Posterior vena cava (tissue), 2 donors: ENCODE results near the gene TPCN2. TPM values are rescaled to one million over a fixed set of nuclear protein-coding genes. Genes with fewer than 3 reads are reported as not detected.

Experiments
- DNase-seq: peaks from one replicate; pipeline ENCODE4 v3.0.0-alpha.2; 2020; ENCODE audit warnings: low spot score
- intact Hi-C, 2 donors: fragments of 100-400 bp; cut with DNase I; formaldehyde crosslinking; loops; one replicate each; pipeline versions ENCODE4 v1.14.1 to v1.14.2; 2022 to 2023
- long read RNA-seq, 2 donors: library from polyadenylated mRNA; unstranded; transcript quantifications; one replicate each; pipeline ENCODE4 v2.0.0, GENCODE V29; 2020 to 2021
- total RNA-seq, 2 donors: library from RNA; stranded (reverse); fragmentation: NEBNext Ultra II Directional; extraction: Animal tissue kit (Norgen Biotek cat#: 25700); gene quantifications; one replicate each; pipeline ENCODE4 v1.2.1, GENCODE V29; 2021
- donor health status: DM: yes; HTN: yes; CAD: no.
- donor health status: DM: yes; HTN: yes; CAD: no.

Gene TPCN2
- total RNA-seq: 10 to 100 TPM; 24.8 to 25.4 TPM
- long read RNA-seq, donor 1, transcript TPCN2-201 (25 exons, 2,931 nt): major isoform, 5 of 20 reads
- long read RNA-seq, donor 1, partial matches to known transcripts: 3 of 20 reads
- long read RNA-seq, donor 1, other reads (novel, unspliced or antisense): 12 of 20 reads
- long read RNA-seq, donor 2, transcript TPCN2-201 (25 exons, 2,931 nt): major isoform, 20 of 60 reads
- long read RNA-seq, donor 2, partial matches to known transcripts: 6 of 60 reads
- long read RNA-seq, donor 2, other reads (novel, unspliced or antisense): 33 of 60 reads

DNA sequence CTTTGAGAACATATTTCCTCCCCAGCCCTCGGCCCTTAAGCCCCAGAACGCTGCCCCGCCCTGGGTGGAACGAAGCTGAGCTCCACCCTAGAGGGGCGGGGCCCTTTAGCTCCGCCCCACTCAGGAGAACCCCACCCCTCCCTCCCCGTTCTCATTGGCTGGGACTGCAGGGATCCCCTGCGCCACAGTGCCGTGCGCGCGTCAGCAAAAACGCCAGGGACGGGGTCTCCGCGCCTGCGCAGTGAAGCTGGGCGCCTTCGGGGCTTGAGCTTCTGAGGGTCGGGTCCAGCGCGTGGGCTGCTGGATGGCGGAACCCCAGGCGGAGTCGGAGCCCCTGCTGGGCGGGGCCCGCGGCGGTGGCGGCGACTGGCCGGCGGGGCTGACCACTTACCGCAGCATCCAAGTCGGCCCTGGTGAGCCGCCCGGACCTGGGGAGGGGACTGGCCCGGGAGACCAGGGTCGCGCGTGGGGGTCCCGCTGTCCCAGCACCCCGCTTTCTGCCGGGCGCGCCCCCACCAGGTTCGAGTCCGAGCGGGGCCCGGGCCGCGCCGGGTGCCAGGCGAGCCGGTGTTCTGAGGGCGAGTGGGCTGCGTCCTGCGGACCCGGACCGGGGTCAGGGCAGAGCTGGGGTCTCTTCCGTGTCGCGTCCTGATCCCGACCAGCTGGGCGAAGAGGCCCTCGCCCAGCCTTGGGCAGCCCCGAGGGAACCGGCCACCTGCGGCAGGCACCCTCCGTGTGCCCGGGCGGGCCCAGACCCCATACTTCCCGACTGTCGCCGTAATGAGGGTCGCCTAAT, at the start of gene TPCN2:
Gene TPCN2 (plus strand): TSS at position 239 of the 796 bp plus-strand sequence. CDS start 66 bp downstream, at position 305.
- DNase-seq: peak; percentile 97
- intact Hi-C loops: loop anchor here (2.0 to 5.0 kb wide), 2 partner anchors 33 to 40 kb away; no protein-coding TSS in a partner anchor

GRCh38 chr11:68999093-68999747, 49.5 kb upstream of the TPCN2 start:
- DNase-seq: peak; percentile 29
- intact Hi-C loops: loop anchor here in 1 of 2 donors (5.0 kb wide), 1 partner anchor 42 kb away; no protein-coding TSS in a partner anchor

- intact Hi-C loops: loop anchor here (5.0 kb wide), 3 partner anchors 43 to 93 kb away; no protein-coding TSS in a partner anchor
- peak; percentile 58 for DNase-seq
Observed at GRCh38 chr11:68999748-69000355, 48.9 kb upstream of the TPCN2 start.

GRCh38 chr11:69000391-69000790, 48.3 kb upstream of the TPCN2 start:
- no peak for DNase-seq
- intact Hi-C loops: loop anchor here (5.0 kb wide), 2 partner anchors 58 to 93 kb away; no protein-coding TSS in a partner anchor

- intact Hi-C loops: loop anchor here (5.0 kb wide), 2 partner anchors 59 to 94 kb away; no protein-coding TSS in a partner anchor
- DNase-seq: peak; percentile 91
Observed at GRCh38 chr11:69000831-69001242, 47.9 kb upstream of the TPCN2 start.

GRCh38 chr11:69001243-69002081, 47.3 kb upstream of the TPCN2 start:
- peak; percentile 76 for DNase-seq
- intact Hi-C loops: loop anchor here (5.0 kb wide), 2 partner anchors 59 to 94 kb away; no protein-coding TSS in a partner anchor

GRCh38 chr11:69002110-69002569, 46.6 kb upstream of the TPCN2 start:
- intact Hi-C loops: loop anchor here (5.0 kb wide), 2 partner anchors 60 to 95 kb away; no protein-coding TSS in a partner anchor

GRCh38 chr11:69002570-69003231, 46.0 kb upstream of the TPCN2 start:
- intact Hi-C loops: loop anchor here (5.0 kb wide), 2 partner anchors 60 to 95 kb away; no protein-coding TSS in a partner anchor
- peak; percentile 73 for DNase-seq

More at GRCh38 chr11:69002110-69002569, 46.6 kb upstream of the TPCN2 start:
- DNase-seq: peak; percentile 68

DNA sequence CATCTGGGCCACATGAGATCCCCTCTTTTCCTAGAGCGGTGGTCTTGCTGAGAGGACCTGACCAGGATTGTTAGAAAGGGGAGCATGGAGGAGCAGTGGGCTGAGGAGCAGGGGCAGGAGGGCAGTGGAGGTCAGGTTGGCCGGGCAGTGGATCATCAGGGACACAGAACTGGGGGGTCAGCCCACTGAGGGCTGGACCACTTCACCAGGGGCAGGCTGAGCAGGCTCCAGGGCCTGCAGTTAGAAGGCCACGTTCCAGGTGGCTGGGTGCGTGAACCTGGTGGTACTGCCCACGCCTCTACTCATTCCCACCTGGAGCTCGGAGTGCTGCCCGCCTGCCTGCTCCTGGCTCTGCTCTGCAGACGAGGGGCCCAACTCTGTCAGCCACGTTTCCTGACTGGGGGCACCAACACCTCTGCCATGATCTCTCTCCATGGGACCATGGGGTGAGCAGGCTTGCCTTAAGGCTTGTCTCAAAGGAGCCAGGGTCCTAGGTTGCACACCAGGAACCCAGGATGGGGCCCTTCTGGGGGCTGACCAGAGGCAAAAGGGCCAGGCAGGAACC, 45.3 kb upstream of the TPCN2 start:
- DNase-seq: peak; percentile 60
- intact Hi-C loops: loop anchor here (5.0 kb wide), 2 partner anchors 61 to 96 kb away; no protein-coding TSS in a partner anchor

DNA sequence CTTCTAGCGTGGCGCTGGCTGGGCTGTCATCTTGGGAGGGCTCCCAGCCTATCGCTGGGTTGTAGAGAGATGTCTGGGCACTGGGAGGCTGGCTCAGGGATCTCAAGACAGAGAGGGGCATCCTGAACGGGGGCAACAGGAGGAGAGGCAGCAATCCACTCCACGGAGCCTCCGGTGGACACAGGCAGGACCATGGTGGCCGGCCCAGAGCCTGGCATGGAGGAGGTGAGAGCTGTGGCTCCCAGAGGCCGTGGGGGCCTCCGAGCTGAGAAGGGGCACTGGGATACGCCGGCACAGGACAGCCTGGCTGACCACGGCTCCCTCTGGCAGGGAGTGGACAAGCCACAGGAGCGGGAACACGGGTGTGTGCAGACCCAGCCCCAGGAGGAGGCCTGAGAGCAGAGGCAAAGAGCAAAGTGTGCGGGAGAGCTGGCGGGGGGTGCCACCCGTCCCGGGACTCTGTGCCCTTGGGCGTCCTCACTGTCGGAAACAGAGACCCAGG, 44.8 kb upstream of the TPCN2 start:
- DNase-seq: peak; percentile 80
- intact Hi-C loops: loop anchor here (5.0 kb wide), 2 partner anchors 62 to 97 kb away; no protein-coding TSS in a partner anchor

- intact Hi-C loops: loop anchor here (5.0 kb wide), 2 partner anchors 62 to 97 kb away; no protein-coding TSS in a partner anchor
- DNase-seq: no peak
Observed at GRCh38 chr11:69004411-69005182, 44.1 kb upstream of the TPCN2 start.

DNA sequence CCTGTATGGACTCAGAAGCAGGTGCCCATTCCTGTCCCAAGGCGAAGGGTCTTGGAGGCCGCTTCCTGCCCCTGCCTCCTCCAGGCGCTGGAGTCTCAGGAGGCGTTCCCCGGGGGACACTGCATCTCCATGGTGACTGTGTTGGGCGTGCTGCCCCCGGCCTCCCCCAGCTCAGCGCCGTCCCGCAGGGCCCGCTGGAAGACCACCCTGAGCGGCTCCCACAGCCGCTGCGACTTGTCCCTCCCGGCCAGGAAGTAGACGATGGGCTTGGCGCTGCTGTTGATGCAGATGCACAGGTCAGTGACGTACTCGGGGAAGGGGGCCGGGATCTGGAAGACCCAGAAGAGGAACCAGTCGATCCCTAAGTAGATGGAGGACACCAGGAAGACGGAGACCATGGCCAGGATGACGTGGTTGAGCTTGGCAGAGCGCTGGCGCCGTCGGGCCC, 43.5 kb upstream of the TPCN2 start:
- intact Hi-C loops: no loop called here

DNA sequence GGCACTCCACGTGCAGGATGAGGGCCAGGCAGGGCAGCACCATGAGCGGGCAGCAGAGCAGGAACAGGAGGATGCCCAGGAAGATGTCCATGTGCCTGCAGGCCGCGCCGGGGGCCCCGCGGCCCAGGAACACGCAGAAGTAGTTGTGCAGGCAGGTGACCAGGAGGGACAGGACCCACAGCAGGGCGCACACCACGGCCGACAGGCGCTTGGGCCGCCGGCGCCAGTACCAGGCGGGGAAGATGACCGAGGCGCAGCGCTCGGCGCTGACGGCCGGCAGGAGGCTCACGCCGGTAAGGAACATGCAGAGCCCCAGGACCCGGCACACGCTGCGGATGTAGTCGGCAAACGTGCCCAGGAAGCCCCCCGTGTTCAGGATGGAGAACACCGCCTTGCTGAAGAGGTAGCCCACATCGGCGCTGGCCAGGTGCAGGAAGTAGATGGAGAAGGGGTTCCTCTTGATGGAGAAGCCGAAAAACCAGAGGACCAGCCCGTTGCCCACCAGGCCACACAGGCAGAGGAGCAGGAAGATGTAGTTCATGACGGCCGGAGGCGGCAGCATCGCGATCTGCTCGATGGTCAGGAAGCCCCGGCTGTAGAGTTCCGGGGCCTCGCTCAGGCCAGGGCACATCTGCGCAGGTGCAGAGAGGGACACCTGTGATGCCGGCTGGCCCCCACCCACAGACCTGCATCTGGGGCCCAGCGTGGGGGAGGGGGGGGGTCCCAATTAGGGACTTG, 42.9 kb upstream of the TPCN2 start:
- intact Hi-C loops: no loop called here
- peak; percentile 58 for DNase-seq

More for the DNA sequence above, 43.5 kb upstream of the TPCN2 start:
- DNase-seq: peak; percentile 76

DNA sequence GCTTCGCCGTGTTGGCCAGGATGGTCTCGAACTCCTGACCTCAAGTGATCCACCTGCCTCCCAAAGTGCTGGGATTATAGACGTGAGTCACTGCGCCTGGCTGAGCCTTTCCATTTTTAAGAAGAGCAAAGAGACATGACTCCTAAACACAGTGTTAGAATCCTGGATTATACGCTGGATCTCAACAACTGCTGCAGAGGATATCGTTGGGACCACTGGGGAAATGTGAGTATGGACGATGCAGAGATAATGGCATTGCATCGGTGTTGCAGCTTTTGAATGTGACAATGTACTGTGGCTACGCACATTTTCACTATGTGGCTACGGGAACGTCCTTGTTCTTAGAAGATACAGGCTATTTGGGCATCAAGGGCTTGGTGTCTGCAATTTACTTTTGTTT, 41.9 kb upstream of the TPCN2 start:
- DNase-seq: no peak
- intact Hi-C loops: no loop called here

DNA sequence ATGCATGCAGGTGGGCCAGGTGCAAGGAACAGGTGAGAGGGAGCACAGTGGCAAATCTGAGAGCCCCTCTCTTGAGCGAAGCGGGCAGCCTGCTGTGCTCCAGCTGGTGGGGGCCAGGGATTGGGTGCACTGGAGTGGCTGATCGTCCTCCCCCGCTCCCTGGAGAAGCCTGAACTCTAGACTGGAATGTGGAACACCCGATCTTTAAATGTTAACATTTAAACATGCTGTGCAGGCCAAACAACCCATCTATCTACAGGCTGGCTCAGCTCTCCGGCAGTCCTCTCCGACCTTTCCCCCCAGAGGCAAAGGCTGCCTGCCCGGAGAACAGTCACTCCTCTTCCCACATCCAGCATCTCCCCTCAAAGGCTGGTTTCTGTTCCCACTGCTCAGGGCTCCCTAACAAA, 40.8 kb upstream of the TPCN2 start:
- intact Hi-C loops: loop anchor here in 1 of 2 donors (2.0 kb wide), 1 partner anchor 41 kb away; the partner anchor contains the start of gene TPCN2
- peak; percentile 87 for DNase-seq
